ENCODE results near the gene PRDM11.

Gene PRDM11

DNA sequence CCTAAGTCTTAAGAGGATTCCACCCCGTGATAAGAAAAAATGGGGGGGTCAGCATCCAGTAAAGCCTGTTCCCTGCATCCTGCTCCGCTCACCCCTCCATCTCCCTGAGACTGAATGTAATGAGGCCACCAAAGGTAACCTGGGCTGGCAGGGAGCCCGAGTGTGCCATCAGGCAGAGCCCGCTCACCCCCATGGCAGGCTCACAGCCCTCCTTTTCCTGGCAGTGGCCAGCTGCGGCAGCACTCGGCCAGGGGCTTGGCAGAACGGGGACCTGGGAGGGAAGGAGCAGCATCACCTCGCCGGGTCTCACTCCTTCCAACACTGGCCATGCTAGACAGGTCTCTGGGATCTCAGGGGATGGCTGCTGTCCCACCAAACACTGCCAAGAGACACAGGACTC is 64.4 kb downstream of the PRDM11 start:
- TF ChIP-seq, protein P1, sequence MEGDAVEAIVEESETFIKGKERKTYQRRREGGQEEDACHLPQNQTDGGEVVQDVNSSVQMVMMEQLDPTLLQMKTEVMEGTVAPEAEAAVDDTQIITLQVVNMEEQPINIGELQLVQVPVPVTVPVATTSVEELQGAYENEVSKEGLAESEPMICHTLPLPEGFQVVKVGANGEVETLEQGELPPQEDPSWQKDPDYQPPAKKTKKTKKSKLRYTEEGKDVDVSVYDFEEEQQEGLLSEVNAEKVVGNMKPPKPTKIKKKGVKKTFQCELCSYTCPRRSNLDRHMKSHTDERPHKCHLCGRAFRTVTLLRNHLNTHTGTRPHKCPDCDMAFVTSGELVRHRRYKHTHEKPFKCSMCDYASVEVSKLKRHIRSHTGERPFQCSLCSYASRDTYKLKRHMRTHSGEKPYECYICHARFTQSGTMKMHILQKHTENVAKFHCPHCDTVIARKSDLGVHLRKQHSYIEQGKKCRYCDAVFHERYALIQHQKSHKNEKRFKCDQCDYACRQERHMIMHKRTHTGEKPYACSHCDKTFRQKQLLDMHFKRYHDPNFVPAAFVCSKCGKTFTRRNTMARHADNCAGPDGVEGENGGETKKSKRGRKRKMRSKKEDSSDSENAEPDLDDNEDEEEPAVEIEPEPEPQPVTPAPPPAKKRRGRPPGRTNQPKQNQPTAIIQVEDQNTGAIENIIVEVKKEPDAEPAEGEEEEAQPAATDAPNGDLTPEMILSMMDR (IDR thresholded peaks at IDR 0.05), result no peak

DNA sequence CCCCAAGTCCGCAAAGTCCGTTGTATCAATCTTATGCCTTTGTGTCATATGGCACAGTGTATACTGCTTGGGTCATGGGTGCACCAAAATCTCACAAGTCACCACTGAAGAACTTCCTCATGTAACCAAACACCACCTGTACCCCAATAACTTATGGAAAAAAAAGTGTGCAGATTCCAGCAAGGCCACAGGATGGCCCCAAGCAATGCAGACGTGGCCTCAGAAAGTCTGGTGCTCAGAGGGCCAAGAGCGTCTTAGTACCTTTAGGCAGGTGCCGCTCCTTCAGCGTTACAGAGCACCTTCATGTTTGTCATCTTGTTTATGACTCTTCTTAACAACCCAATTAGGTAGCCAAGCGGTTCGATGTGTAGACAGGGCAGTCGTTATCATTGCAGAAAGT is 65.3 kb downstream of the PRDM11 start:
- TF ChIP-seq, protein P1 (IDR thresholded peaks at IDR 0.05), result peak; percentile 17; the same call in 1 of the 2 replicates

- TF ChIP-seq, protein P1 (IDR thresholded peaks at IDR 0.05), result peak; percentile 20; the same call in 1 of the 2 replicates
Measured at GRCh38 chr11:45212566-45213315, 66.3 kb downstream of the PRDM11 start.

DNA sequence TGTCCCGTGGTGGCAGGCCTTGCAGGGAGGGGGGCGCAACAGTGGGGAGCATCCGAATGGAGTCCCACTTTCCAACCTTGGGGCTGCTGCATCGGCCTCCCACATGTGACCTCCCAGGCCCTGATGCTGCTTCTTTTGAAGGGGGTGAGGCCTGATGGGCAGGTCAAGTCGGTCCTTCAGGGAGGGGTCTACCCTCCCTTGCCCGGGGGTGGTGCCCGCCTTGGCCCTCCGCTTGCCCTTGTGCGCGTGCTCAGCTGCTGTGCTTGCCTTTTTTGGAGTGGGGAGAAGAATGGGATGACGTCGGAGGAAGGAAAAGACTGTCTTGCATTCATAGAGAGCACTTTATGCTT is 66.9 kb downstream of the PRDM11 start:
- TF ChIP-seq, protein P1 (IDR thresholded peaks at IDR 0.05), result 0 out of 2 replicates have a peak, but pooled peaks have one; percentile 4

DNA sequence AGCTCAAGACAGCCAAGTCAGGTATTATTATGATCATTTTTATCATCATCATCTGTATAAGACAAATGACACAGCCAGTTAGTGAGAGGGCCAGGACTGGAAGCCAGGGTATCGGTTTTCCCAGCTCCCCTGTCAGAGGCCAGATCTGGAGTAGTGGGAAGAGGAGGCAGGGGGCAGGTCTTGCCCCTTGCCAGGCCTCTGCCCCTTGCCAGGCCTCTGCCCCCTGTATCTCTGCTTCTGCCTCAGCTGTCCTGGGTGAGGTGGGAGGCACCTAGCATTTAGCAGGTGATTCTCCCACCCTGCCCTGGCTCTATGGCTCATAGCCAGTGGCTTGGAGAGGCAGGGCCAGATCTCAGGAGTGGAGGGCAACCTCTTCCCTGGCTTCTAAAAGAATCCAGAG is 67.3 kb downstream of the PRDM11 start:
- TF ChIP-seq, protein P1 (IDR thresholded peaks at IDR 0.05), result no peak

DNA sequence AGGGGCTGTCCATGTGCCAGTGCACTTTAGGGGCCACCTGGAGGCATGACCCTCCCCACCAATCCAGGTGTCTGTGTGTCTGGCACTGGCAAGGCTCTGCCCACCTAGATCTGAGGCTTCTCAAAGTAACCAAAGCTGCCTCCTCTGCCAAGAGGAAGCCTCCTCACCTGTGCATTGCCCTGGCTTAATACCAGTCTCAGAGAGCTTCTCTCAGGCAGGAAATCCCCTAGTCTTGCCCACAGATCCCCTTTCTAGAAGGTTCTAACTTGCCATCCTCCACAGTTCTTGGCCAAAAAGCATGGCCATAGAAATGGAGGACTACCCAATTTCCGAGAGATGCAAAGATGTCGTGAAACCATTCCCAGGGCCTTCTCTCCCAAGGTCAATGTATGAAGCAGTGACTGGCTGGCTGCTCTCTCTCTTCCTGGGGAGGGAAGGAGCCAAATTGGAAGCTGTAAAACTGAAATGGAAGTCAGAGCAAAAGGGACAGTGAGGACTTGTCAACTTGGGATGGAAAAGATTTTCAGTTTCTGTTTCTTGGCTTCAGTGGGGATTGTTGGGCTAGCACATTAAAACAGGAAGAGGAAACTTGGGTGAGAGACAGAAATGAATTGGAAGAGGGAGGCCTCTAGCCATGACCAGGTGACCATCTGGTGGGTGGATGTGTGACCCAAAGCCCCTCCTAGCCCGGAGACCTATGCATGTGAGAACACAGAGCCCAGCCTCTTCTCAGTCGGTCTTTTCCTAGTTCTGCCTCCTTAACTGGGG is 68.8 kb downstream of the PRDM11 start:
- TF ChIP-seq, protein P1 (IDR thresholded peaks at IDR 0.05), result no peak

- TF ChIP-seq, protein P1 (IDR thresholded peaks at IDR 0.05), result no peak
Measured at GRCh38 chr11:45216031-45216430, 69.6 kb downstream of the PRDM11 start.
